NCI-H1694 treated with DMSO at 0.1 percent for 48 hours (cell line): ENCODE measurements around the gene BCL2A1.
"Not testable (repeated sequence)": the region's sequence is repeated elsewhere in the genome, so short reads cannot be mapped to it uniquely, and the experiment has no call there.

Experiments used
- DNase-seq: peaks from one replicate; lab custom pipeline; 2025; lab: John Stamatoyannopoulos, UW

The BCL2A1 gene

DNA sequence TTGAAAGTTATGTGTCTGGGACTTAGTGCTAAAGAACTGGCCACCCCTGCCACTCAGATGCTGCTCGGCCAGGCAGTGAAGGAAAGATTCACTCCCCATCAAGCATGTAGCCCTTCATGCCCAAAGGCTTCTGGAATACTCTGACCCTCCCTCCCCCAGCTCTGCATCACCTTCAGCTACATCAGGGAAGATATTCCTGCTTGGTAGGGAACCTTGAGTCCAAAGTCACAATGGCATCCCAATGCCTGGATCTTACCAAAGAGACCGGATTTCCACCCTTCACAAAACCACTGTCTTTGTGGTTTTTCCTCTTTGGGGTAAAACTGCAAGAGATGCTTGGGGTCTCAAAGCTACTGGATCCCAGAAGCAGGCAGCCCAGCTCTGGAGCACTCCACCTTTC lies 18.2 kb upstream of the BCL2A1 start:
- no peak for DNase-seq

DNA sequence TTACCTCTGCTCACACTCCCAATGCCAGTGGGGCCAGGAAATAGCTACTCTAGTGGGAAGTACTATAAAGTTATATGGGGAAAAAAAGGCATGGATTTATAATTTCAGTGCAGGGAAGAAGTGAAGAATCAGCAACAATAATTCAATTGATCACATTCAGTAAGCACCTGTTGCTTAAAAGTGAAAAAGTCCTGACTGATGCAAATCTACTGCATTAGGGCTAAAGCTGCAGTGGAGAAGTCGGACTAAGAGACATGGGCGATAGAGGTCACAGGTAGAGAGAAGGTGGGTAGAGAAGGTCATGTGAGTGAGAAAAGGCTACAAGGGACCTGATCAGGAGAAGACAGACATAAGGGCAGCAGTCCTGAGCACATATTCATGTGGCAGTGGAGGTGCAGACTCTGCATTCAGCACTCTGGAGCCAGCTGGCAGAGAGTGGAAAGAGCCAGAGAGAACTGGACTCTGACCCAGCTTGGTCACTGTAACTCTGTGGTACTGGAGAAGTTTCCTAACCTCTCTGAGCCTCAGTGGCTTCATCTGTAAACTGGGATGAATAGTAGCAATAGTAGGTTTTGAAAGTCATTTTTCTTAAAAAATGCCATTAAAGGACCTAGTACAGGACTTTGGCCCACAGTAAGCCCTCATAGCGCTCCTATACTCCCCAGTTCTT lies 17.6 kb upstream of the BCL2A1 start:
- no peak for DNase-seq

DNA sequence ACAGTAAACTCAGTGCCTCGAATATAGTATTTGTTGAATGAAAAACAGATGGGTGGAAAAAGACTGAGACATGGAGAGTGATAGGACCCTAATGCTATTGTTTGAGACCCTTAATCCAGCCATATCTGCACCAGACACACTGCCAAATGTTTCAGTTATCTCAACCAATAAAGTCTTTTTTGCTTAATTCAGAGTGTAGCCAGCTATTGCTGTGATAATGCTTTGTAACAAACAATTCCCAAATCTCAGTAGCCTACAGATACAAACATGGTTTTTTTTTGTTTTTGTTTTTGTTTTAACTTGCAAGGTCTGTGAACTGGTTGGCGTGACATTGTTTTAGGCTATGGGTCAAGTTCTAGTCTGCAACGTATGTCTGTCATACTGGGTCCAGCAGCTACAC lies 17.0 kb upstream of the BCL2A1 start:
- DNase-seq, result no peak

DNA sequence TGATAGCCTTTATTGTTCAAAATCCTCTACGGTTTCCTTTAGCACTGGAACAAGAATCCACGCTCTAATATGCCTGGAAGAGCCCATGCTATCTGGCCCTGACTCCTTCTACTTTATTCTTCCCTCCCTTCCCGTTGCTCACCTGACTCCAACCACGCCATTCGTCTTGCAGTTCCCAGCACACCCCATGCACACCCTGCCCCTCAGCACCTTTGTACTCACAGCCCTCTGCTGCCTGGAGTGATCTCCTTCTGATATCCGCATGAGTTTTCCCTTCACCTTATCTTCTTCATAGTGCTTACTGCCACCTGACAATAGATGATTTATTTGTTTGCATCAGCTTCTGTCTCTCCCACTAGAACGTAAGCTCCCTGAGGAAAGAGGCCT lies 16.6 kb upstream of the BCL2A1 start:
- no peak for DNase-seq

DNA sequence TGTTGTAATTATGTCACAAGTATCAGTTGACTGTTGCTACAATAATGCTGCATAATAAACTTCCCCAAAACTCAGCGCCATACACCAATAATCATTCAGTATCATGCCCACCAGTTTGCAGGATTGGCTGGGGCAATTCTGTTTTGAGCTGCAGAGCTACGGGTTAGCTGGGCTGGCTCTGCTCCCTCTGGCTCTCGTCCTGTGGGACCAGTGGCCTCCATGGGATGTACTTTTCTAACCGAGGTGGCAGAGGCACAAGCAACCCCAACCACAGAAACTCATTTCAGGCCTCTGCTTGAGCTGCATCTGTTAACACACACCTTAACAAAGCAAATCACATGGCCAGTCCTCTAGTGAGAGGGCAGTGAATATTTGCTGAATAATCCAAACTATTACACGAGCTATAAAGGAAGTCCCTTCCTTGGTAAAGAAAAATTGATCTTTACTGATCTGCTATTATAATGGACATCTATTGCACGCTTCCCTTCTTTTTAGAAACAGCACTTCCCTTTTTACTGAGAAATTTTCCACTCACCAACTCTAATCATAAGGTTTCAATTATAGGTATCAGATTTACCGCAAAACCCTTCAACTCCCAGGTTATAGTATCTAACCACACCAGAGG lies 10.9 kb upstream of the BCL2A1 start:
- no peak for DNase-seq

DNA sequence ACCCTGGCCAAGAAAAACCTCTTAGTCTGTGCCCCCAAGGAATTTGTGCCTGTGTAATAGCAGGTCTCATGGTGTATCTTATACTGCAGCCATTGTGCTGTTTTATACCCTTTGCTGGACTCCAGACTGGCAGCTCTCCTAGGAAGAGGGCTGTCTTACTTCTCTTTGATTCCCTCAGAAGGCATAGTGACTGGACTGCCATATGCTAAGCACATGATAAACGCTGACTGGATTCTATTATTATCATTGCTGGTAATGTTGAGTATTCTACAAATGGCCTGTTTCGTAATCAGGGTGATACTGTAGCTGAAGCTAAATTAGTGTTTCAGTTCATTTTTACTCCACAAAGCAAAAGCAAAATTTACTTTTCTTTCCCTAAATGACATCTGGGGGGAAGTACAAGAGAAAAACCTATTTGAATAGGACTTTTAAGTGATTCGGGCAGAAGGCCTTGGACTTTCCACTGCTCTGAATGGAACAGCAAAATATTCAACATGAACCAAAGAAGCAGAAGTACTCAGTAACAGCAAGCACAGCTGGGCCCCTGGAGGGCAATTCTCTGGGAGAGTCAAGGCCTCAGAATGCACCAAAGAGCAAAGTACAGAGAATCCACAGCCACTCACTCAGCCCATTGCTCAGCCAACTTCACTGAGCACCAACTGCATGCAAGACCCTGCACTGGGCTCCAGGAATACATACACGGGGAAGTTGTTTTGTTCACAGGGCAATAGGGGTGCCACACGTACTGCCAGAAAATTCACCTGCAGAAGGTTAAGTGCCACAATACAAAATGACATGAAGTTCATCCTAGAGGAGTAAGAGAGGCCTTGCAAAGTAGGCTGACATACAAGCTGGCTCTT lies 7.9 kb upstream of the BCL2A1 start:
- no peak for DNase-seq

DNA sequence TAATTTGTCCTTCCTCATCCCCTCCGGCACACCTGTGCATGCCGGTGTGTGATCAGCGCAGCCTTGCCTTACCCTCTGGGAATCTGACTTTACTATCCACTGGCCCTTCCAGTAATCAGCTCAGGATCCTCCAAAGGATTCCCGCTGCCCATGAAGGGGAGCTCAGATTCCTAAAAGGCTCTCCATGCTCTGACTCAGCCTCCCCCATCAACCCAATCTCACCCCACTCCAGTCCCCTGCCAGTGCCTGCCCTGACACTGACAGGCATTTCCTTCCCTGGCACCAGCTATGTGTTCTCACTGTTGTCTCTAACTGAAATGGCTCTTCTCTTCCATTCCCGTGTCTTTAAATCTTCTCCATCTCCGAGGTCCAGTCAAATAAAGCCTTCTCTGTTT lies 7.3 kb upstream of the BCL2A1 start:
- no peak for DNase-seq

DNA sequence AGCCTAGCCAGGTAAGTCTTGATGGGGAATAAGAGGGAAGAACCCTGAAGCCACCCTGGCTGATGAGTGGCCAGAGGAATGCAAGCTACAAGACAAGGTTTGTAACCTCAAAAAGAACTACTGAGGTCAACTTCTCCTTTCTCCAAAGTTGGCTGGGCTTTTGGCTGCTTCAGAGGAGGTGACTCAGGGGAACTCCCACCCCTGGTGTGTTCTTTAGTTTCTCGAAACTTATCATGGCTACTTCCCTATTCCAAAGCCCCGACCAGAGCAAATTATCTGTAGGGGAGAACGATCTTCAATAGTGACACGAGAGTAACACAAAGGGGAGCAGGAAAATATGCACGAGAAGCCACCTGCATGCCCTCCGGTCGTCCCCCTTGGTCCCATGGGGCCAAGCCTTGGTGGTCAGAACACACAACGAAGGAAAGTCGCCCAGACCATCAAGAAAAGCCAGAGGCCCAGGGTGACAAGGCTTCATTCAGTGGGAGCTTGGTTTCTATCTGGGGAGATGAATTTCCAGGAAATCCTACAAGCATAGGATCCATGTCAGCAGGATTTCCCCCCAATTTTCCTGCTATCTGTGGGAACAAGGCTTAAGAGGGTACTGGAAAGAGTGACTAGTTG lies 6.5 kb upstream of the BCL2A1 start:
- DNase-seq, result no peak

DNA sequence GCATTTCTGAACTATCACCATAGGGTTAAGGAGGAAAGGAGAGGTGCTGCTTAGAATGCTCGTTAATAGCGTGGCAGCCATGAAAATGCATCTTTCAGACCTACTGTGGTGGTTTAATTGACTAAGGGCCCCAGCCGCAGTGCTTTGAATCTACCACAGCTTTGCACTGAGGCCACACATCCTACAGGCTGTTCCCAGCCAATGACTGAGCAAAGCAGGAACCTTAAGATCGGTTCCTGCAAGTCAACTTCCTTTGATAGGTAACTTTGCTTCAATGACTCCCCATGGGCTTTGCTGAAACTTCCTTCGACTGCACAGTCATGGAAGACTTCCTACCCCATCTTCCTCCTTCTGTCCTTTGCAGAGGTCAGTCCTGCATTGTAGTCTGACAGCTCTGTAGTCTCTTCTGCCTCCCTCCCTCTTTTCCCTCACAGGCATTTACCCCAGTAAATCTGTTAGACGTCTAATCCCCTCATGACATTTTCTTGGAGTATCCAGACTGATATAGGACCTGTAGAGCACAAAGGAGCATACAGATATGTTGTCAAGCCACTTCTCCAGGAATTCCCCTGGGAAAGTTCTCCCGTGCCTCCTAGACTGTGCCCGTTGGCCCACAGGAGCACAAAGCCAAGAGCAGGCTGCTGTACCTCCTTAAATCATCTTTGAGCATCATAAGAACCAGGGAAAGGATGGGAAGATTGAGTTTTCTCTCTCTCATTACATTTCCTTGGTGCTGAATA lies 2.6 kb upstream of the BCL2A1 start:
- DNase-seq, result no peak

DNA sequence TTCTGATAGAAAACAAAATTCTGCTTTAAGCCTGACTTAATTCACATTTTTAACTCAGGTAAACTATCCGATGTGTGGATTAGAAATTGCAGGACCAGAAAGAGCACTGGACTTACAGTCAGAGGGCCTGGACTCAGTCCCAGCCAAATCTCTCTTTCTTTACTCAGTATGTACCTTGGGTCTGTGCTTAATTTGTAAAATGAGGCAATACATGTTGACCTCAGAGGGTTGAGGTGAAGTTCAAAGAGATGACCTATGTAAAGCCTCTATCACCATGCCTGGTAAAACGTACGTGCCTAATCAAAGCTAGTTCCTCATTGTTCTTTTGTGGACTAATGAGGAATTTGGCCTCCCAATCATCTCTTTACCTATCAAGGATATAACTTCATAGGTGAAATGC lies 1.9 kb upstream of the BCL2A1 start:
- DNase-seq, result no peak

DNA sequence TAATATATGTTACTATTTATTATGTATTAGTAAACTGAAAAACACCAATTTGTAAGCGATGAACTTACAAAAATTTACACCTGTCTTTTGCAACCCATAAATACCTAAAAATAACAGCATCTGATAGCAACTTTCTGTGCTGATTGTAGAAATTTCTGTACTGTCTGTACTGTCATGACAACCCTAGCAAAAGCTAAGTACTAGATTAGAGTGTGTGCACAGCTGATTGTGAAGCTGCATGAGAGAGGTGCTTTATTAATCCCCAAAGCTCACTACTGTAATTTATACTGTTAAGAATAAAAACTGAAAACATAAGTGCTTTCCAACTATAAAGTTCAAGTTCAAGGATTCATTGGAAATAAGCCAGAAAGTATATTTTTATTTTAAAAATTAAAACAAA lies 815 bp downstream of the BCL2A1 start:
- no peak for DNase-seq

DNA sequence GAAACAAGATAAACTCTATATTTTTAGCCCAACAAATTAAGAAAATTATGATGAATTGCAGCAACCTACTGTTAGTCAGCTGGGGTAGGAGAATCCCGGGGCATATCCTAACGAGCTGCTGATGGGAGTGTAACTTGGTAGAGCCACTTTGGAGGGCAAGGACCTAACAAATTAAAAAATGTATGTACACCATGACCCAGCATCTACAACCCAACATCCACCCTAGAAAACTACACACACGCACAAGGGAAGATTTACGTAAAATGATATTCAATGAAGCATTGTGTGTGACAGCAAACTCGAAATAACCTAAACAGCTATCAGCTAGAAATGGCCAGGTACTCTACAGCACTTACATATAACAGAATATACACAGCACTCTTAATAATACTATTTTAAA lies 1.9 kb downstream of the BCL2A1 start:
- no peak for DNase-seq

DNA sequence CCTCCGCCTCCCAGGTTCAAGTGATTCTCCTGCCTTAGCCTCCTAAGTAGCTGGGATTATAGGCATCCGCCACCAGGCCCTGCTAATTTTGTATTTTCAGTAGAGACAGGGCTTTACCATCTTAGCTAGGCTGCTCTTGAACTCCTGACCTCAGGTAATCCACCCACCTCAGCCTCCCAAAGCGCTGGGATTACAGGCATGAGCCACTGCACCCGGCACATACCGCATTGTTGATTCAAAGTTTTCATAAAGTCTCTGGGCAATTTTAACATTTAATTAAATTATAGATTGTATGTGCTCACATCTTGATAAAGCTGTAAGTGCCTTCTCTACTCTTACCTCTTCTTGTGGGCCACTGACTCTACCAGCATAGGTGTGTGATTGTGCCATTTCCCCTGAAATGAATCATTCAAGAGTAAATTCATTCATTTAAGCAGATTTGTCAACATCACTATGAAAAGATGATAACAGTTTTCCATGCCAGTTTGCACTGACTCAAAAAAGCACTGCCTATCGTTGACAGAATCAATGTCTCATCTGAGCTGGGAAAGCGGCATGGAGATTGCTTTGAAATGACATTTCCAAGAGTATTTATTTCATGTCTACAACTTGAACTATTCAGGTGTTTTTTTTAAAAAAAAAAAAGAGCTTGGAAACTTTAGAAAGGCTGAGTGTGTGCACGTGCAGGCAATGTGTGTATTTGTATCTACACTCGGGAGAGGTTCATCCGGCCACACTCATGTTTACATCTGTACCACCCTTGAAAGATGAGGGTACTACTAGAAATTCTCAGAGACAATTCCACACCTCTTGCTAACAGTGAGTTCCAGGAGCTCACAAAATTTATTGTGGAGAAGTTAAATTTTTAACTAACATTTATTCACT lies 3.5 kb downstream of the BCL2A1 start:
- DNase-seq, result no peak

DNA sequence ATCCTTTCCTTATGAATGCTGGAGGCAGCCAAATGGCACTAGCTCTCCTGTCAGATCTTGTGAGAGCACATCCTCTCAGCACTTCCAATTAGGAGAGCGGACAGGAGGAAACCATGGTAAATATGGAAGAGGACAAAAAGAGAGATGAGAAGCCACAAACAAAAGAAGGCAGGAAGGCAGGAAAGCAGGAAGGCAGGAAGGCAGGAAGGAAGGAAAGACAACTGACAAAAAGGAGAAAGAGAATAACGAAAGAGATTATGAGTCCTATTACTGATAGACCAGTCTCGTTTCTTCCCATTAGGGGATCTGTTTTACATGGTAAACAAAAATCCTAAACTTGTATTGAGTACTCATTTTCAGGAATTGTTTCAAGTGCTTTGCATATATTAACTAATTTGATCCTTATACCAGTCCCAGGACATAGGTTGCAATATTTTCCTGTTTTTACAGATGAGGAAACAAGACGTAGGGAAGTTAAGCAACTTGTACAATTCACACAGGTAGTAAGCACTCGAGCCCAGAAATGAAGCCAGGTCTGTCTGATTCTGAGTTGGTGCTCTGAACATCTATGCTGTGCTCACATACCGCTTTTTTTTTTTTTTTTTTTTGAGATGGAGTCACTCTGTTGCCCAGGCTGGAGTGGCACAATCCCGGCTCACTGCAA lies 4.2 kb downstream of the BCL2A1 start:
- DNase-seq, result no peak

DNA sequence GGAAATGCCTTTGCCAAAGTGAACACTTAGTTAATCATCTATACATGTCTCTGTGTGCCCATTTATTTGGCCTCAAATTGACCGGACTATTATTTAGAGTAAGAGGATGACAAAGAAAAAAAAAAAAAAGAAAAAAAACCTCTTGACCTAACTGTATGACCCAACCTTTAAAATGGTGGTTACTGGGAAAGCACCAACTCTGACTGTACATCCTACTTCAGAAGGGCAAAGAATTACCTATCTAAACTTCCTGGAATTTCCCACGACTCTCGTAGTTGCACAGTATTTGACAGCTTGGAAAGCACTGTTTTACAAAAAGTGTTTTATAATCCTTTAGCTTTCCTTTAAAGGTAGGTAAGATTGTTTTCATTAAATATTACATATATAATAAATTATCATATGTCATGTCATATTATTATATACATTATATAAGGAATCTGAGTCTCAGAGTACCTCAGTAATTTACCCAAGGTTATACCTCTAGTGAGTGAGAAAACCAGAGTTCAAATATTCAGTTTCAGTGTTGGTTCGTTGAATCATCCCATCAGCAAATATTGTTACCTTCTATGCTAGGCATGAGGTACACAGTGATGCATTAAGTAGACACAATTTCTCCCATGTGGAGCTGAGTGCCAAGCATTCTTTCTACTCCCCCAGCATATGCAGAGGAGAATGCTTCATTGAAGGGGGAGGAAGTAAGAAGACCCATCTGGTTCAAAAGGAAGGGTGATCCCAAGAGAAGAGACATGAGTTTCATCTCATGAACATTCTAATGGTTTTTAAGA lies 5.0 kb downstream of the BCL2A1 start:
- no peak for DNase-seq

DNA sequence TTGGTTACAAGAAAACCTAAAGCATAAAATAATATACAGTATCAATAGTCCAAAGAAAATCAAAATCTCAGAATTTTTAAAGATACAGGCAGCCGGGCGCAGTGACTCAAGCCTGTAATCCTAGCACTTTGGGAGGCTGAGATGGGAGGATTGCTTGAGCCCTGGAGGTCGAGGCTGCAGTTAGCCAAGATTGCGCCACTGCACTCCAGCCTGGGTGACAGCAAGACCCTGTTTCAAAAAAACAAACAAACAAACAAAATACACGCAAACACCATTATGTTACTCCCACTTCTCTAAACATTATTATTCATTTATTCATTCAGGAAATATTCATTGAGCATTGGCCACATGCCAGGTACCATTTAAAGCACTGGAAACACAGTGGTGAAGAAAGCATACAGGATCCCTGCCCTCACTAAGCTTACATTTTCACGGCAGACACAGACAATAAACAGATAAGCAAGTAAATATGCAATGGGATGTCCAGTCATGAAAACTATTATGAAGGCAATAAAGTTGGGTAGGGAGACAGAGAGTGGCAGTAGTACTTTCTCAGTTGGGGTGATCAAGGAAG lies 6.7 kb downstream of the BCL2A1 start:
- DNase-seq, result no peak

DNA sequence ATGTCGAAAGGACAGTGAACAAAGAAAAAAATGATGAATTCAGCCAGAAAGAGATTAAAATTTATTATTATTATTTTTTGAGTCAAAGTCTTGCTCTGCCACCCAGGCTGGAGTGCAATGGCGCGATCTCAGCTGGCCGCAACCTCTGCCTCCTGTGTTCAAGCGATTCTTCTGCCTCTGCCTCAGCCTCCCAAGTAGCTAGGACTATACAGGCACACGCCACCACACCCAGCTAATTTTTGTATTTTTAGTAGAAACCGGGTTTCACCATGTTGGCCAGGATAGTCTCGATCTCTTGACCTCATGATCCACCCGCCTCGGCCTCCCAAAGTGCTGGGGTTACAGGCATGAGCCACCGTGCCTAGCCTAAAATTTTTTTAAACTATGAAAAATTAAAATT lies 8.1 kb downstream of the BCL2A1 start:
- DNase-seq, result not testable (repeated sequence)

DNA sequence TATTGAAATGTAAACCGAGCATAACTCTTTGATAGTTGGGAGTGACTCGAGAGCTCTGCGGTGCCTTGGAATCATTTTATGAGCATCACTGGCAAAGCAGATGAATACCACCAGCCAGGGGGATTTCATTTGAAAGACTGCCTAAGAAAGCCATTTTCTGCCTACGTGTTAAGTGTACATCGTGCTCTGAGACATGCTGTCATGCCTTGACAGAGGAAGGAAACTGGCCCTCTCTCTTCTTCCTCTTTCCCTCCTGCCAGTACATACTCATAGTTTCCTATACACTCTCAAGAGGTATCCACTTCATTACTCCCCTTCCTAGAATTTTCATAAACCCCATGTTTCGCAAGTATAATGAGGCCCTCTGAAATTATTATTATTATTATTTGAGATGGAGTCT lies 8.8 kb downstream of the BCL2A1 start:
- DNase-seq, result no peak

DNA sequence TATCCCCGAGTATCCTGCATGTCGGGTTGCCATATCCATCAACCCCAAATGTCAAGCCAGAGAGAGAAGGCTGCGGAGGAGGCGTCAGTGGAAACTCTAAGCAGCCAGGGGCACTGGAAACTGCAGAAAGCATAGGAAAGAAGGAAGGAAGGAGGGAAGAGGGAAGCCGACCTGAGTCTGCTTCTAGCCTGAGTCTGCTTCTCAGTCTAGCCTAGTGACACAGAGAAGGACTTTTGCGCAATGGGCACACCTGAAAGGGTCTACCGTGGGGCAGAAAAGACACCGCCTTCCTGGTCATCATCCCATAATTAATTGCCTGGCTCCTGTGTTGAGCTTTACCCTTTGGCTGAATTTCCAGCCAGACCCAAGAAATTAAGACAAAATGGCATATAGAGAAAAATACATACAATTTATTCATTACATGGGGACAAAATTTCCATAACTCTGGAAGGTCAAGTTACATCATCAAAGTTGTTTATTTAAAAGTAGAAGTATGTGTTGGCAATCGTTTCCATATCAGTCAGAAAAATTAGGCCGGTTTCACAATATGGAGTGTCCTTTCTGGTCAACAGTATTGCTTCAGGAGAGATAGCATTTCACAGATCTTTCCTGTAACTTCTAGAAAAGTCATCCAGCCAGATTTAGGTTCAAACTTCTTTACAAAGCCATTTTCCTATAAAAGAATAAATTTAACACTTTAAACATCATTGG lies 10.3 kb downstream of the BCL2A1 start:
- DNase-seq, result no peak
